Measurements from ENCODE around the gene GLRA2.

- TF ChIP-seq CTCF (IDR thresholded peaks at IDR 0.05) (no peak), POLR2A (IDR thresholded peaks at IDR 0.05) (no peak)
These were observed 23.7 kb upstream of the GLRA2 start for GRCh38 chrX:14505648-14506047.
